GM19455 (cell line): Measurements from ENCODE around the gene ANAPC13.

Experiments
- ATAC-seq: cut with Tn5 transposase; IDR thresholded peaks from one replicate; pipeline ENCODE4 v1.9.1; 2021; ENCODE audit not compliant: unreplicated experiment

Gene ANAPC13, protein sequence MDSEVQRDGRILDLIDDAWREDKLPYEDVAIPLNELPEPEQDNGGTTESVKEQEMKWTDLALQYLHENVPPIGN

DNA sequence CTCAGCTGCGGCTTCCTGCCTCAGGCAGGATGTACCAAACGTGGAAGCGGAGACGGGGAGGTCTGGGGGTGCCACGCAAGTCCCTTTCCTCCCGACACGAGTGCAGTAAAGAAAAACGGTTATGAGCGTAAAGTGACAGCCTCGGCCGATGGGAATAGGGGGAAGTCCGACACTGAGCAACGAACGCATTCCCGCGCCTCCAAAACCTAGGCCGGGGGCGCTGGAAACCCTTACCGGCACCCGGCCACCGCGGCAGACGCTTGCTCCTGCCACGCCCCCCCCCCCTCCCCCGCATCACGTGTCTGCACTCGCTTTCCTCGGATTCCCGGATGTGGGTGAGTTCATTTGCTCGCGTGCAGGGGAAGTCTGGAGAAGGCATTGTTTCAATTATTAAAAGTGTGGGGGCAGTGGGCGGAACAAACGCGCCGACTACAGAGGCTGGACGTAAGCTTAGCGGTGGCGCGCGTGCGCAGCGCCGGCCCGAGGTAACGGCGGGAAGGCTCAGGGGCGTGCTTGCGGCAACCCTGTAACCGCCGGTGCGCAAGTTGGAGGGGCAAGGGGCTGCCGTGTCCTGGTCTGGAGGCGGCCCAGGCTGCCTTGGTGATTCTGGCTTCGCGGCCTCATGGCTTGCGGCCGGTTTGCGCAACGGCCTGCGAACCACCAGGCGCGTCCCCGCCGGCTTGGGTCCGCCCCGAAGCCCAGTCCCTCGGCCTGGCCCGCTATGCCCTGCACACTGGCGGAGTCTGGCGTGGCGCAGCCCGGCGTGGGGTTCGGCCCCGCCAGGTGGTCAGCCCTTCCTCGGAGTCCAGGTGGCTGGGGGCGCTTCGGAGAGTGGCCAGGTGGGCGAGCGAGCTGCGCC lies at the start of gene ANAPC13, which contains the start of gene CEP63:
TSS of gene ANAPC13 (minus strand) at position 268 of the 859 bp plus-strand sequence. CDS start 3,081 bp downstream, outside the sequence.
TSS of gene CEP63 (plus strand) at position 340 of the 859 bp plus-strand sequence. CDS start 9,264 bp downstream, outside the sequence.
- peak; percentile 79 for ATAC-seq

- ATAC-seq = no peak
These were observed 49.6 kb upstream of the ANAPC13 start for GRCh38 chr3:134535186-134535970.

- no peak for ATAC-seq
These were observed 47.7 kb upstream of the ANAPC13 start for GRCh38 chr3:134533493-134533892.

DNA sequence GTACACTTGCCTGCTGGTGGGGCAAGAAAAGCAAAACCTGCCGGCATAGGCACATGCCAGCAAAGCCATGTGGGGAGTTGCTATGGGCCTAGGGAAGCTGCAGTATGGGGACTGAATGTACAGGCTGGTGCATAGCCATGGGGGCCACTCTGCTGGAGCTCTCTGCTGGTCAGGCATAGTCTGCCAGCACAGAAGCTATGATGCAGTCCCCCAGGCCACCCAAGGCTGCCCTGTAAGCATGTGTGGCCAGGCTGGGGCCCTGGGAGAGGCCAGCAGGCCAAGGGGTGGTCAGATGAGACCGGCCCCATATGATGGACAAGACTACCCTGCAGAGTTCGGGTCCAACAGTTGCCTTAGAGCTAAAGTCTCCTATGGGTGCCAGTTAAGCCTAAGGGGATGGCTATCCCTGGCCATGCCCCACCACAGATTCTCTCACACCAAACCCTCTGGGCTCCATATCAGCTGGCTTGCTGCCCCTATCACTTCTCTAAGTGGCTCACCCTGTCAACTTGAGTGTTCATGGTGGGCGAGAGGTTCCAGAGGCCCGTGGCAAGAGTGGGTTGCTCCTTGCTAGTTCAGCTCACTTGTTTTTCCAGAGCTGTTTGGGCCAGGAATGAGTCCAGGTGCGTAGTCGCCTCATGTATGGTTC lies 41.9 kb upstream of the ANAPC13 start:
- ATAC-seq = no peak

DNA sequence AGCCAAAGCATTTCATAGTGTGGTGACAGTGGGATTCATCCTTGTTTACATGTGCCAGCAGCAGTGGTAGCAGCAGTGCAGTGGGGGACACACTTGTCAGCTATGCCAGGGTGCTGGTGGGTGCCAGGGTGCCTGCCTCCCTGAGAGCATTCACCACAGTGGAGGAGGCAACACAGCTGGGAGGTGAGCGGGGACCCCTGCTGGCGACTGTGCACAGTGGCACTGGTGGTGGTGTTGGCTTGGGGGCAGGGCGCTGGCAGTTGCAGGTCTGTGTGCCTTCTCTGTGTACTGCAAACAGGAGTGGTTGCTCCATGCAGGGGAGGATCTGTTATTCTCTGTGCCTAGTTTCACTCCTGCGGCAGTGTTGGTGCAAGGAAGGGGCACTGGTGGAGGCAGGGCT lies 41.3 kb upstream of the ANAPC13 start:
- no peak for ATAC-seq

DNA sequence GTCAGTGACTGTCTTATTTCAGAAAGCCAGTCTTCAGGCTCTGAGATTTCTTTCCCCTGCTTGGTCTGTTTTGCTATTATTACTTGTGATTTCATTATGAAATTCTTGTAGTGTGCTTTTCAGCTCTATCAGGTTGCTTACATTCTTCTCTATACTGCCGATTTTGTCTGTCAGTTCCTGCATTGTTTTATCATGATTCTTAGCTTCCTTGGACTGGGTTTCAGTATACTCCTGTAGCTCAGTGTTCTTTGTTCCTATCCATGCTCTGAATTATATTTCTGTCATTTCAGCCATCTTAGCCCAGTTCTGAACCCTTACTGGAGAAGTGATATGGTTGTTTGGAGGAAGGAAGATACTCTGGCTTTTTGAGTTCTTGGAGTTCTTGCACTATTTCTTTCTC lies 40.5 kb upstream of the ANAPC13 start:
- ATAC-seq = no peak

DNA sequence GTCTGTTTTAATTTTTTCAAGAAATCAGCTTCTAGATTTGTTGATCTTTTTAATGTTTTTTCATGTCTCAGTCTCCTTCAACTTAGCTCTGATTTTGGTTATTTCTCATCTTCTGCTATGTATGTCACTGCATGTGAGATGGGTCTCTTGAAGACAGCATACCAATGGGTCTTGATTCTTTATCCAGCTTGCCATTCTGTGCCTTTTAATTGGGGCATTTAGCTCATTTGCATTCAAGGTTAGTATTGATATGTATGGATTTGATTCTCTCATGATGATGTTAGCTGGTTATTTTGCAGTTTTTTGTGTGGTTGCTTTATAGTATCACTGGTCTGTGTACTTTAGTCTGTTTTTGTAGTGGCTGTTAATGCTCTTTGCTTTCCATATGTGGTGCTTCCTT lies 39.5 kb upstream of the ANAPC13 start:
- ATAC-seq = no peak

DNA sequence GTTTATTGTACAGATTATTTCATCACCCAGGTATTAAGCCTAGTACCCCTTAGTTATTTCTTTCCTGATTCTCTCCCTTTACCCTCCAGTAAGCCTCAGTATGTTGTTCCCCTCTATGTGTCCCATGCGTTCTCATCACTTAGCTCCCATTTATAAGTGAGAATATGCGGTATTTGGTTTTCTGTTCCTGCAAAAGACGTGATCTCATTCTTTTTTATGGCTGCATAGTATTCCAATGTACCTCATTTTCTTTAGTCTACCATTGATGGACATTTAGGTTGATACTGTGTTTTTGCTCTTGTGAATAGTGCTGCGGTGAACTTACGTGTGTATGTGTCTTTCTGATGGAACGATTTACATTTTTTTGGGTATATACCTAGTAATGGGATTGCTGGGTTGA lies 36.8 kb upstream of the ANAPC13 start:
- no peak for ATAC-seq

- no peak for ATAC-seq
These were observed 32.0 kb upstream of the ANAPC13 start for GRCh38 chr3:134517791-134518190.

GRCh38 chr3:134516905-134517304 lies 31.1 kb upstream of the ANAPC13 start:
- ATAC-seq = no peak

- no peak for ATAC-seq
These were observed 25.7 kb upstream of the ANAPC13 start for GRCh38 chr3:134511500-134511899.

DNA sequence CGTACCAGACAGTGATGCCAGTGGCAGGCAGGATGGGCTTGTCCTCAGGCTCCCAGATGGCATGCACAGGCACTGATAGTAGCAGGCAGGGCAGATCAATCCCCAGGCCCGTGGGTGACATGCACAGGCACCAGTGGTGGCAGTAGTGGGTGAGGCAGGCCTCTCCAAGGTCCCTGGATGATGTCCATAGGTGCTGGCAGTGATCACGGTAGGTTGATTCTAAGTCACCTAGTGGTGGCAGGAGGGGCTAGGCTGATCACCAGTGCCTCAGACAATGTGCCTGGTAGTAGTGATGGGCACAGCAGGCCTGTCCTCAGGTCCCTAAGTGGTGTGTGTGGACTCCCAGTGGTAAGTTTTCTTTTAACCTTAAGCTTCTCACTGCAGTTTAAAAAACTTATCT lies 19.7 kb upstream of the ANAPC13 start:
- no peak for ATAC-seq

DNA sequence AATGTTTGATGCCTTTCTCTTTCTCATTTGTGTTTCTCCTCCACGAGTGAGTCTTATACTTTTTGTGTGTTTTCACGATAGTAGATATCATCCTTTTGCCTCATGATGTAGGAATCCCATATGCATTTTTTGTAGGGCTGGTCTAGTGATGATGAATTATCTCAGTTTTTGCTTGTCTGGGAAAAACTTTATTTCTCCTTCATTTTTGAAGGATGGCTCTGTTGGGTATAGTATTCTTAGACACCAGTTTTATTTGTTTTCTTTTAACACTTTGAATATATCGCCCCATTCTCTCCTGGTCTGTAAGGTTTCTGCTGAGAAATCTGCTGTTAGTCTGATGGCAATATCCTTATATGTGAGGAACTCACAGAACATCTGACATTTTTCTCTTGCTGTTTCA lies 18.3 kb upstream of the ANAPC13 start:
- no peak for ATAC-seq

GRCh38 chr3:134503266-134503665 lies 17.5 kb upstream of the ANAPC13 start:
- ATAC-seq = no peak

GRCh38 chr3:134496471-134497071 lies 10.8 kb upstream of the ANAPC13 start:
- ATAC-seq = no peak

GRCh38 chr3:134495980-134496379 lies 10.2 kb upstream of the ANAPC13 start:
- no peak for ATAC-seq

DNA sequence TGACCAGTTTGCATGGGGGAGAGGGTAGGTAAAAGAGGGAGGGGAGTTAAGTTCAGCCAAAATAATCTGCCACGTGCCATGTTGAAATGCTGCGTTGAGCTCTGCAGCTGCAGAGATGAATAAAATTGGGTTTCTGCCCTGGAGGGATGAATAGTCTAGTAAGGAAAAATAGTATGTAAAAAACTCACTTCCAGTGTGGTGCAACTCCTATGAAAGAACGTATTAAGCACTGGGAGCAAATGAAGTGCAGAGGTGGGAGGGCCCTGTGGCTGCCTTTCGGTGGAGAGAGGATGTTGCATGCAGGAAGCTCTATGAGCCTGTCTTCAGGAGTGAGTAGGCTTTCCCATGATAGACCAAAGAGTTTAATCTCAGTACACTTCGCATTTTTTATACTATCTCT lies 8.7 kb upstream of the ANAPC13 start:
- ATAC-seq = no peak

GRCh38 chr3:134487406-134487805 lies 1.6 kb upstream of the ANAPC13 start:
- no peak for ATAC-seq

DNA sequence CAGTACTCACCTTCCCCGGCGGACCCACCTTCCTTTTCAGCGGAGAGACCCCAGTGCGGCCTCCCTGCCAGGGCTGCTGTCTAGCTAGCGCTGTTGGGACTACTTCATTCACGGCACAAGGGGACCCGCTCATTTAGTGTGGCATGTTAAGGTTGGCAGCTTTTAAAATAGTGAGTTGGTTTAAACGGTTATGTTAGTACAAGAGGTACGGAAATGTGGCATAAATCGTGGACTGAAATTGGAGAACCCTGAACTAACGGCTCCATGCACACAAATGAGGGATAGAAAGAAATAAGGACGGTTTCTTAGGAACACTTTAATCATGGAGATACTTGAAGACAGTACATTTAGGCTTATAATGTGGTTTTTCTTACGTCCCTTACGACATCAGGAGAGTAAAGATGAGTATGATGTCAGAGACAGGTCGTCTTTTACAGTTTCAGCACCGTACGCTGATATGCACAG lies 824 bp upstream of the ANAPC13 start:
- peak; percentile 23 for ATAC-seq

GRCh38 chr3:134485075-134485717 lies 589 bp downstream of the ANAPC13 start:
- ATAC-seq = peak; percentile 22
